H7 (cell line): Measurements from ENCODE around the gene BROX. TPM values are rescaled to one million over a fixed set of nuclear protein-coding genes. Genes with fewer than 3 reads are reported as not detected.
A peak's percentile ranks its signal among the peaks of the same experiment; 100 is the strongest.
"Not testable (repeated sequence)": the region's sequence is repeated elsewhere in the genome, so short reads cannot be mapped to it uniquely, and the experiment has no call there.

ENCODE experiments used
- DNase-seq: peaks from one replicate; pipeline ENCODE4 v3.0.0; 2012
- H3K27me3 ChIP-seq: 2 replicates; pipeline ENCODE4 v1.6.0; 2011; ENCODE audit warnings: mild to moderate bottlenecking, low read length; ENCODE audit not compliant: control insufficient read depth, insufficient read depth
- H3K36me3 ChIP-seq: replicated peaks from 2 replicates; pipeline ENCODE4 v1.5.1; 2011; ENCODE audit warnings: low read length; ENCODE audit not compliant: control insufficient read depth, insufficient read depth
- H3K4me3 ChIP-seq: 2 replicates; pipeline ENCODE4 v1.5.1; 2011; ENCODE audit warnings: low read depth, mild to moderate bottlenecking, control low read depth, low read length, moderate library complexity; ENCODE audit not compliant: insufficient read depth
- total RNA-seq: library from RNA; depleted of rRNA; stranded (reverse); fragments of >200 nt; shearing (Covaris generic); gene quantifications from 2 replicates; pipeline ENCODE4 v1.2.3, GENCODE V29; 2014; rRNA removed

The BROX gene, protein sequence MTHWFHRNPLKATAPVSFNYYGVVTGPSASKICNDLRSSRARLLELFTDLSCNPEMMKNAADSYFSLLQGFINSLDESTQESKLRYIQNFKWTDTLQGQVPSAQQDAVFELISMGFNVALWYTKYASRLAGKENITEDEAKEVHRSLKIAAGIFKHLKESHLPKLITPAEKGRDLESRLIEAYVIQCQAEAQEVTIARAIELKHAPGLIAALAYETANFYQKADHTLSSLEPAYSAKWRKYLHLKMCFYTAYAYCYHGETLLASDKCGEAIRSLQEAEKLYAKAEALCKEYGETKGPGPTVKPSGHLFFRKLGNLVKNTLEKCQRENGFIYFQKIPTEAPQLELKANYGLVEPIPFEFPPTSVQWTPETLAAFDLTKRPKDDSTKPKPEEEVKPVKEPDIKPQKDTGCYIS
- 44.5 and 59.6 TPM in 2 replicates for total RNA-seq

DNA sequence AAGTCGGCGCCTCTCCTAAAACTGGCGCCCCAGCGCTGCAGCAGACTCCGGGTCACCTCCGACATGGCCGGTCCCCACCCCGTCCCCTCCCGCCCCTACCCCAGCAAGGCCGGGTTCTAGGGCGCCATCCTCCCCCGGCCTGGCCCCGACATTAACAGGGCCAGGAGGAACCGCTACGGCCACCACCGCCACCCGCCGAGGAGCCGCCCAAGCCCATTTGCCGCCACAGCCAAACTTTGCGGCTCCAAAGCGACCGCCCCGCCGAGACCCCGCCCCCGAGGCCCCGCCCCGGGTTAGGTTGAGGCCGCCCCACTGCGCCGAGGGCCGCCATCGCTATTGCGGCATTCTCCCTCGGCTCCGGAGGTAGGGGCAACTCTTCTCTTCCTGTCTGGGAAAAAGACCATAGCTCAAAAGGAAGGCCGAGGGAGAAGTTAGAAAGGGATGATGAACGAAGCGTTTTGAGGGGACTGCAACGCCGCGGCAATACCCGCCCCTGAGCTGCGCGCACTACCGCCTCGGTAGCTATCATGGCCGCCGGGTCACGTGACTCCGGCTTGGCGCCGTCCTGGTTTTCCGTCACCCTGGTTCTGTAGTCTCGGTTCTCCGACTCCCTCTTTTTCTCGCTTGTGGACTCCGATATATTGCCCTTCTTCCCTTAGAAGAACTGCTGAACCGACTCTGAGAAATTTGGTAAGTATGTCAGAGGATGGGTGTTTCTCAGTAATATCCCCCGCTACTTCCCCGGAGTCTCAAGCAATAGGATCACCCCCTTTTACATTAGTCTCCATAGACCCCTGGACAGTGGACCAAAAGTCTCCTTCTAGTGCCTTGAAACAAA lies at the start of gene BROX, which contains the start of gene AIDA:
TSS of gene BROX (plus strand) at position 312 of the 838 bp plus-strand sequence. CDS start 3,136 bp downstream, outside the sequence.
TSS of gene AIDA (minus strand) at position 239 of the 838 bp plus-strand sequence. CDS start at position 65, 174 bp downstream.
- Histone ChIP-seq H3K27me3 (no peaks in the 10 kb centered on the region), H3K4me3 (peak within 1 kb of the TSS; percentile 97), H3K36me3 (no peaks in the 10 kb centered on the region)
- DNase-seq: peak; percentile 95

DNA sequence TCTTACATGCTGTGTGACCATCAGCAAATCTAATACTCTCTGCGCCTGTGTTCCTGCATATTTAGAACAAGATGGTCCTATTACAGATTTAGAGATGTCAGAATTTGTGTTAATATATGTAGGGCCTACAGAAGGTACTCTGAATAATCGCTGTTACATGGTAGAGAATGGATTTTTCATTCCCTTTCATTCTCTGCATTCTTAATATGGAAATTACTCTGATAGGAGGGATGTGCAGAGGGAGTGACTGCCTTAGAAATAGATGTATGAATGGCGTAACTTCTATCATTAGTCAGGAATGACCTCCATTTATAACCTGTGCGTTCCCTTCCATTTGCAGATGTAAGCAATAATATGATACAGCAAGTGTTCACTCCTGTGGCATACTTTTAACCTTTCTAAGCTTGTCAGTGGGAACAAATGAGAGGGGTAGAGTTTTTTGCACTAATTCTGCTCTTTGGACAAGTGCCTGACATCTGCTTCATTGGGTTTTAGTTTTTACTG lies 48.9 kb upstream of the BROX start:
- H3K27me3 ChIP-seq: no peaks in the 10 kb centered on the region
- no peak for DNase-seq
- H3K4me3 ChIP-seq: no peak overlapping the region
- peaks cover 26% of the 10 kb centered on the region for H3K36me3 ChIP-seq

DNA sequence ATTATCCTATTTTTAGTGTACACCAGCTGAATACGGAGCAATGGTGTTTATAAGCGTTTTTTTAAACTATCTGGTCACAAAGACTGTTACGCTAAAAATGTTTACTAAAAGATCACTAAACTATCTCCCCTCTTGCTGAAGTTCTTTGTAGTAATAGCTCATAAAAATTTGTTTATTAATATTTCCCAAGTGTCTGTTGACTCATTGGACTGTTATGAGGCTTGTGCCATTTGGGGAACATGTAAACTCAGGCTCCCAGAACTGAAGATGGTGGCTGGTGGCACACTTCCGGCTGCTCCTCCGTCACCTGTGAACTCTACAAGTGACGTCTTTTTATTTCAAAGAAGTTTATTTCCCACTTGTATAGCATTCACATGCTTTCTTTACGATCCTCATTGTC lies 46.4 kb upstream of the BROX start:
- DNase-seq: no peak
- no peak overlapping the region for H3K4me3 ChIP-seq
- H3K27me3 ChIP-seq: no peaks in the 10 kb centered on the region
- H3K36me3 ChIP-seq: peaks cover 19% of the 10 kb centered on the region

DNA sequence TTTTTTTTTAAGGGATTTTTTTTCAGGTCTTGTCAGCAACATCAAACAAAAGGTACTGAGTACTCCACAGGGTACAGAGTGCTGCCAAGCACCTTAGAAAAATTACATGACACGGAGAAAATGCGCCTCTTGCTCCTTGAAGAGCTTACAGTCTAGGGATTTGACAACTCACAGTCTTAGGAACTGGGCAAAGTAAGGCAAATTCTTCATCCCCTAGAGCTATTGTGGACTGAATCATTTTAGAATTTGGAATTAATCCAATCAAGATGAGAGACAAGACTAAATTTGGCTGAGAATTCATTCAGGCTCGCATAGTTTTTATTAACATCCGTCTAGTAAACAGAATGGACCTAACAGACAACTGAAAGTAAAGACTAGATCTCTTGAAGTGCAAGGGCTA lies 44.2 kb upstream of the BROX start:
- DNase-seq, H3K27me3 ChIP-seq, H3K4me3 ChIP-seq: not testable (repeated sequence)
- H3K36me3 ChIP-seq: peaks cover 13% of the 10 kb centered on the region

DNA sequence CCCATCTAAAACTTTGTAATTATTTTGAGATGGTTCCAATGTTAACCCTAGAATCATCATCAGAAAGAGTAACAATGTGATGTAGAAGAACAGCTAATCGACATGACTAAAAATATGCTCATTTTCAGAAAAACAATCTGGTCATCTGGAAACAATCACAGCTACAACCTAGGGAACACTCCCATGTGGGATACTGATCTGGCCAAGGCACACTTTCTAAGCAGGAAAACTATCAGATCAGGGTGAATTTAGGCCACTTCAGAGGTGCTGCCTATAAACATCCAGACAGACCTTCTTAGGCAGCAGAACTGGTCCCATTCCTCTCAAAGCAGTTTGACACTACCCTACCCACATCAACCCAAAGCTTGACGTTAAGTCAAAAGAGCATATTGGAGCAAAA lies 43.3 kb upstream of the BROX start:
- not testable (repeated sequence) for H3K4me3 ChIP-seq, H3K36me3 ChIP-seq, DNase-seq, H3K27me3 ChIP-seq

DNA sequence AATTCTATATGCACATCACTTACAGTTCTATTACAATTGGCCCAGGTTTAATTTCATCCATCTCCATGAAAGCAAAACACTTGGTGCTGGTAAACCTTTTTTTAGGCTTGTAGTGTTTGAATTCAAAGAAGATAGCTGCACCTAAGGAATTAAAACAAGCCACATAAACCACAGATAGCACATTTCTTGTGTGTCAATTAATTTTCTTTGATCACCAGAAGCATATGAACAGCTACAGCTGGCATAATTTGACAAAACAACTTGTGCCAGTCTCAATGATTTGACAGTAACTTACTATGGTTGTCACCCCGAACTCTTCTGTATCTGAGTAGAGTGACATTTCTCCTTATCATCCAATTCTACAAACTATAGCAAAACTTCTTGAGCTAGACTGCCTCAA lies 42.3 kb upstream of the BROX start:
- peaks cover 6% of the 10 kb centered on the region for H3K36me3 ChIP-seq
- H3K27me3 ChIP-seq: no peaks in the 10 kb centered on the region
- H3K4me3 ChIP-seq: no peak overlapping the region
- DNase-seq: no peak

DNA sequence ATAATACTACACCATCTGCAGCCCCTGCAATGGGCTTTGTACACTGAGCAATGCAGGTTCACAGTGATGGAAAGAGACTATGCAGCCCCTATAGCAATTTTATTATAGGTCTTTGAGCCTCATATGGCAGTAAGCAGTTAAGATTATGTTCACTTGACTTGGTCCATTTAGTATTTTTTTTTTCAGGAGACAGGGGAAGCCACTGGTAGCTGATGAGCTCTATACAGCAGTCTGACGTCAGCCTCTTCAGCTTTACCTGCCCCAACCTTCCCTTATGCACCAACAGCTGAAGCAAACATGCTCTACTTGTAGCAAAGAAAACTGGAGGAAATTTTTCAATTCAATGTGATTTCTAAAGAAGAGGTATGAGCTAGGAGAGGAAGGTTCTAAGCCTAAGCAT lies 32.3 kb upstream of the BROX start:
- H3K36me3 ChIP-seq: peaks cover 2% of the 10 kb centered on the region
- DNase-seq: no peak
- H3K27me3 ChIP-seq: no peaks in the 10 kb centered on the region
- no peak overlapping the region for H3K4me3 ChIP-seq

DNA sequence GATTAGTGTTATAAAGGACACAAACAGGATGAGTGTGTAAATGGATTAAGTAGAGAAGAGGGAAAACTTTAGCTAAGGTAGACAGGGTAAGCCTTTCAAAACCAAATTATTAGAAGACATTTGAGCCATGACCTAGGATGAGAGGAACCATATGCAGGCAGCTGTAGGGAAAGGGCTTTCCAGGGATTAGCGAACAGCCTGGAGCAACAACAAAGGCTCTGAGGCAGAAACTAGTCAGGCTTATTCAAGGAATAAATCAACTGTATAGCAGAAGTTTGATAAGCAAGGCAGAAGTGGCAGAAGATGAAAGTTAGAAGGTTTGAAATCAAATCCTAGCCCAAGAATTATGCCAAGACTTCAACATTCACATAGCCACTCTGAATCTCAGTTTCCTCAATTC lies 21.3 kb upstream of the BROX start:
- H3K4me3 ChIP-seq: no peak overlapping the region
- H3K27me3 ChIP-seq: no peaks in the 10 kb centered on the region
- no peak for DNase-seq
- 0 out of 2 replicates have a peak, but pooled peaks cover 1% of the 10 kb centered on the region for H3K36me3 ChIP-seq

DNA sequence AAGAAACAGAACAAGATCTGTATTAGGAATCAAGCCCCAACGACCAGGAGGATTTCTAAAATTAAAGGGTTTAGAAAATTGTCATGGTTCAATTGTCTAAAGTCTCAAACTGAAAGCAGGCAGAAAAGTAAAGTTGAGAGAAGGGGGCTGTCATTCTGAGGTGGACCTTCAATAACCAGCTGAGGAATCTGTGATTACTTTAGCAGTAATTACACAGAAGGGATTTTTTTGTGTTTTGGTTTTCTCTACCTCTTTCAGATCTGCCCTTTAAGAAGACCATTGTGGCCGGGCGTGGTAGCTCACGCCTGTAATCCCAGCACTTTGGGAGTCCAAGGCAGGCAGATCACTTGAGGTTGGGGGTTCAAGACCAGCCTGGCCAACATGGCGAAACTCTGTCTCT lies 17.4 kb upstream of the BROX start:
- no peaks in the 10 kb centered on the region for H3K36me3 ChIP-seq
- no peak overlapping the region for H3K4me3 ChIP-seq
- no peak for DNase-seq
- H3K27me3 ChIP-seq: no peaks in the 10 kb centered on the region

DNA sequence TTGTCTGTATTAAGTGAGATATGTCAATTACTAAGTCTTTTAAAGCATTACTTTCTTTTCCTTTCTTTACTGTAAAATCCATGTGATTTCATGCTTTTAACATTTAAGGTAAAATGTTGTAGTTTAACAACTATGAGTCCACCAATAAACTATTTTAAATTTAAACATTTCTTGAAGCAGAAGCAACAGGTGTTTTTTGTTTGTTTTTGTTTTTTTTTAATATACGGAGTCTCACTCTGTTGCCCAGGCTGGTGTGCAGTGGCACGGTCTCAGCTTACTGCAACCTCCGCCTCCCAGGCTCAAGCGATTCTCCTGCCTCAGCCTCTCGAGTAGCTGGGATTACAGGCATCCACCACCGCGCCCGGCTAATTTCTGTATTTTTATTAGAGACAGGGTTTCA lies 15.6 kb upstream of the BROX start:
- H3K36me3 ChIP-seq: no peaks in the 10 kb centered on the region
- no peak overlapping the region for H3K4me3 ChIP-seq
- no peak for DNase-seq
- H3K27me3 ChIP-seq: no peaks in the 10 kb centered on the region

DNA sequence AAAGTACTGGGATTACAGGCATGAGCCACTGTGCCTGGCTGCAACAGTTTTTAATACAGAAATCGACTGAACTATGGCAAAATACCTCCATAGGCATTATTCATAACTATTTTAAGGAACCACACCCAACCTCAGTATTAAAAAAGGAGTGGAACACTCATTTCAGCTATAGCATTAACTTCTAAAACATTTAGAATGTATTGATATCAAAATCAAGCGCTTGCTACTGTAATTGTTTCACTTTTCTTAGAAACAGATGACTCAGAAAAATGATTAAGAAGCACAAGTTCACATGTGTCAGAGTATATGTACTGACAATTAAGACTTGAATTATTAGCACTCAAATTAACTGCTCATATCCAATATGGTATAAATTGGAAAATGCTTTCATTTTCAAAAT lies 15.2 kb upstream of the BROX start:
- H3K27me3 ChIP-seq: no peaks in the 10 kb centered on the region
- no peak for DNase-seq
- no peaks in the 10 kb centered on the region for H3K36me3 ChIP-seq
- H3K4me3 ChIP-seq: no peak overlapping the region

DNA sequence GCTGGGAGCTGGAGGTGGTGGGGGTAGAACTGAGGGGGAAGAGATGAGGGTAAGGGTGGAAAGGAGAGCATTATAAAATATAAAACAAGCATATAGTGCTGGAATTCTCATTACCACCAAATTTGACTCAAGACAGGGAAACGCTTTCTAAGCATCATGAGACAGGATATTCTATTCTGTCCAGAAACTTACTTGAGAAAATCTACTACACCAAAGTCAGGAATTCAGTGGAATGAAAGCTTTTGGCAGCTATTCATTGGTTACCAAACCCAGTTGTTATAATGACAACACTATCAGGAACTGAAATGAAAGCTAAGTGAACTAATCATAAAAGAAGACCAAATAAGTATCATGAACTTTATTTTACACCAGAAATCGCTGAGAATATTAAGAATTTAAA lies 14.5 kb upstream of the BROX start:
- no peaks in the 10 kb centered on the region for H3K27me3 ChIP-seq
- H3K36me3 ChIP-seq: no peaks in the 10 kb centered on the region; the same call in 1 of the 2 replicates
- no peak for DNase-seq
- H3K4me3 ChIP-seq: no peak overlapping the region

DNA sequence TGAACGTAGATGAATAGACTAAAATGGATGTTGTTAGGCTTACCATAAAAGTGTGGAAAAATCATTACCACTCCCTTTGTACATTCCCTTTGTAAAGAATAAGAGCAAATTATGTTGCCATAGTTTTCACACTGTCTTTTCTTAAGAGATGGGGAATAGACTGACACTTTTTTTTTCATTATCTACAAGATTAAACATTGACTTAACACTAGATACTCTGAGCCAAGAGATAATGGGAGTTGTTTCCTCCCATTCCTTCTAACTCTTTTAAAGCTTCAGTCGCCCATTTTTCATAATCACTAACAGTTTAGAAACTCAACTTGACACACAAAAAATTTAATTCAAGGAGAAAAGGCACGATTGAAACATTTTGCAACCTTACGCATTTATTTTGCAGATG lies 10.2 kb upstream of the BROX start:
- no peak for DNase-seq
- H3K36me3 ChIP-seq: no peaks in the 10 kb centered on the region; the same call in none of the 2 replicates
- no peak overlapping the region for H3K4me3 ChIP-seq
- no peaks in the 10 kb centered on the region for H3K27me3 ChIP-seq

DNA sequence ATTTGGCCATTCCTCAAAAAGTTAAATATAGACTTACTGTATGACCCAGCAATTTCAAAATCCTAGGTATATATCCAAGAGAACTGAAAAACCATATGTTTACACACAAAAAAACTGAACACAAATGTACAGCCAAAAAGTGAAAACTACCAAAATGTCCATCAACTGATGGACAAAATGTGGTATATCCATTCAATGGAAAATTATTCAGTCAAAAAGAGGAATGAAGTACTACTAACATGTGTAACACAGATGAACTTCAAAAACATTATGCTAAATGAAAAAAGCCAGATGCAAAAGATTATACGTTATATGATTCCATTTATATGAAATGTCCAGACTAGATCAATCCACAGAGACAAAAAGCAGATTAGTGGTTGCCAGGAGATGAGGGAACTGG lies 8.1 kb upstream of the BROX start:
- H3K4me3 ChIP-seq: no peak overlapping the region
- no peaks in the 10 kb centered on the region; the same call in none of the 2 replicates for H3K36me3 ChIP-seq
- DNase-seq: no peak
- no peaks in the 10 kb centered on the region for H3K27me3 ChIP-seq
